SK-N-SH (cell line): ENCODE data around the gene RAMP2. TPM values are rescaled to one million over a fixed set of nuclear protein-coding genes. Genes with fewer than 3 reads are reported as not detected.

Source experiments
- CTCF ChIA-PET: fragments of 300-600, 350-600 bp; formaldehyde crosslinking; extraction: SDS; loops from one replicate; lab custom pipeline; 2021; lab: Yijun Ruan, JAX
- POLR2A ChIA-PET: fragments of 350-600 bp; sonication (Branson Sonifier 250); formaldehyde crosslinking; extraction: SDS; loops from one replicate; lab custom pipeline; 2020; ENCODE audit warnings: antibody characterized with exemption, inconsistent platforms; lab: Yijun Ruan, JAX
- DNase-seq: peaks from one replicate; pipeline ENCODE4 v3.0.0; 2012
- H2AFZ ChIP-seq: fragments of 200-600 bp; sonication (generic); 2 replicates; pipeline ENCODE4 v1.8.1; 2016; ENCODE audit warnings: antibody characterized with exemption, mild to moderate bottlenecking, low read depth
- H3F3A ChIP-seq: fragments of 200-600 bp; sonication (generic); replicated peaks from 2 replicates; pipeline ENCODE3; 2016; ENCODE audit warnings: antibody characterized with exemption, mild to moderate bottlenecking; ENCODE audit not compliant: insufficient read depth
- H3K27ac ChIP-seq, 2 experiments: fragments of 200-500 bp in 1 of 2; fragments of 200-600 bp in 1 of 2; sonication (Bioruptor generic) in 1 of 2; sonication (generic), shearing (Covaris generic) in 1 of 2; 2 replicates each; pipeline versions ENCODE4 v1.5.1 to v1.6.1; 2014 to 2016; ENCODE audit warnings: low read depth in 2 of 2, inconsistent platforms in 1 of 2, low read length in 1 of 2, mild to moderate bottlenecking in 1 of 2, mixed read lengths in 1 of 2
- H3K27me3 ChIP-seq: fragments of 200-600 bp; sonication (generic), shearing (Covaris generic); 2 replicates; pipeline ENCODE4 v1.6.1; 2016; ENCODE audit warnings: mixed run types; ENCODE audit not compliant: insufficient read depth
- H3K36me3 ChIP-seq, 2 experiments: fragments of 200-500 bp in 1 of 2; fragments of 200-600 bp in 1 of 2; sonication (Bioruptor generic) in 1 of 2; sonication (generic) in 1 of 2; replicated peaks in 1 of 2; 2 replicates each; pipeline versions ENCODE3 to v1.5.1; 2014 to 2016; ENCODE audit warnings: low read length in 1 of 2, mild to moderate bottlenecking in 1 of 2; ENCODE audit not compliant: insufficient read depth in 2 of 2, control insufficient read depth in 1 of 2
- H3K4me1 ChIP-seq, 2 experiments: fragments of 200-500 bp in 1 of 2; fragments of 200-600 bp in 1 of 2; sonication (Bioruptor generic) in 1 of 2; sonication (generic), shearing (Covaris generic) in 1 of 2; 2 replicates each; pipeline versions ENCODE4 v1.5.1 to v1.6.1; 2014 to 2016; ENCODE audit warnings: low read depth in 1 of 2, low read length in 1 of 2, mixed run types in 1 of 2; ENCODE audit not compliant: insufficient read depth in 2 of 2, control insufficient read depth in 1 of 2
- H3K4me2 ChIP-seq: fragments of 200-600 bp; sonication (generic), shearing (Covaris generic); 2 replicates; pipeline ENCODE4 v1.6.1; 2017; ENCODE audit warnings: mixed run types
- H3K4me3 ChIP-seq, 2 experiments: fragments of 200-500 bp in 1 of 2; fragments of 200-600 bp in 1 of 2; sonication (Bioruptor generic) in 1 of 2; sonication (generic), shearing (Covaris generic) in 1 of 2; 2 replicates each; pipeline versions ENCODE4 v1.5.1 to v1.8.1; 2014 to 2016; ENCODE audit warnings: low read depth in 2 of 2, inconsistent platforms in 1 of 2, low read length in 1 of 2, mild to moderate bottlenecking in 1 of 2, mixed read lengths in 1 of 2, moderate library complexity in 1 of 2
- H3K79me2 ChIP-seq: fragments of 200-600 bp; sonication (generic); 2 replicates; pipeline ENCODE4 v1.8.1; 2017; ENCODE audit warnings: mild to moderate bottlenecking; ENCODE audit not compliant: insufficient read depth
- H3K9ac ChIP-seq: fragments of 200-600 bp; sonication (generic); 2 replicates; pipeline ENCODE4 v1.6.1; 2017; ENCODE audit warnings: mixed run types
- H3K9me2 ChIP-seq: fragments of 200-600 bp; sonication (generic); 2 replicates; pipeline ENCODE4 v1.6.1; 2017; ENCODE audit warnings: mixed run types
- H3K9me3 ChIP-seq: fragments of 200-600 bp; sonication (generic); 2 replicates; pipeline ENCODE4 v1.6.1; 2017; ENCODE audit warnings: mixed run types, mild to moderate bottlenecking, moderate library complexity
- H4K20me1 ChIP-seq: fragments of 200-600 bp; sonication (generic); 2 replicates; pipeline ENCODE4 v1.6.1; 2017; ENCODE audit warnings: mild to moderate bottlenecking, mixed run types; ENCODE audit not compliant: insufficient read depth
- ELF1 ChIP-seq: IDR thresholded peaks from 2 replicates; pipeline ENCODE4 v1.4.0; 2012
- FOSL2 ChIP-seq: IDR thresholded peaks from 2 replicates; pipeline ENCODE4 v1.4.0; 2012; ENCODE audit warnings: low read depth, mild to moderate bottlenecking, moderate library complexity, borderline replicate concordance
- FOXJ3 ChIP-seq: sonication (generic); formaldehyde crosslinking; IDR thresholded peaks from 2 replicates; pipeline ENCODE4 v1.5.1; 2020; ENCODE audit warnings: mild to moderate bottlenecking, missing genetic modification reagents
- GATA2 ChIP-seq: sonication (generic); formaldehyde crosslinking; IDR thresholded peaks from 2 replicates; pipeline ENCODE4 v1.5.0; 2020; ENCODE audit warnings: mild to moderate bottlenecking, missing genetic modification reagents
- IRF3 ChIP-seq: fragments of 150-350 bp; IDR thresholded peaks from 2 replicates; pipeline ENCODE4 v1.6.1; 2016; ENCODE audit warnings: mild to moderate bottlenecking, low read depth, low read length
- JUND ChIP-seq: IDR thresholded peaks from 2 replicates; pipeline ENCODE4 v1.4.0; 2012
- MEF2A ChIP-seq: IDR thresholded peaks from 2 replicates; pipeline ENCODE4 v1.4.0; 2012; ENCODE audit warnings: low read depth, borderline replicate concordance
- PBX3 ChIP-seq: IDR thresholded peaks from 2 replicates; pipeline ENCODE4; 2012
- POLR2AphosphoS5 ChIP-seq: IDR thresholded peaks from 2 replicates; pipeline ENCODE4 v1.6.1; 2012; ENCODE audit warnings: low read depth, low read length
- RAD21 ChIP-seq: IDR thresholded peaks from 2 replicates; pipeline ENCODE4 v1.6.1; 2012; ENCODE audit warnings: mild to moderate bottlenecking, low read length
- REST ChIP-seq: IDR thresholded peaks from 2 replicates; pipeline ENCODE4 v1.6.1; 2012; ENCODE audit warnings: mild to moderate bottlenecking, low read depth, low read length, moderate library complexity
- RXRA ChIP-seq: IDR thresholded peaks from 2 replicates; pipeline ENCODE4 v1.4.0; 2012; ENCODE audit warnings: low read depth, mild to moderate bottlenecking, borderline replicate concordance
- SIN3A ChIP-seq: IDR thresholded peaks from 2 replicates; pipeline ENCODE4 v1.6.1; 2012; ENCODE audit warnings: low read depth, mild to moderate bottlenecking, low read length, moderate library complexity, borderline replicate concordance
- TAF1 ChIP-seq: IDR thresholded peaks from 2 replicates; pipeline ENCODE4 v1.6.1; 2012; ENCODE audit warnings: low read depth, mild to moderate bottlenecking, low read length, moderate library complexity, borderline replicate concordance
- TCF12 ChIP-seq: IDR thresholded peaks from 2 replicates; pipeline ENCODE4 v1.4.0; 2012
- TEAD4 ChIP-seq: IDR thresholded peaks from 2 replicates; pipeline ENCODE4 v1.4.0; 2012; ENCODE audit warnings: mild to moderate bottlenecking, borderline replicate concordance; ENCODE audit not compliant: insufficient read depth
- ZBTB33 ChIP-seq: IDR thresholded peaks from 2 replicates; pipeline ENCODE4 v1.4.0; 2012; ENCODE audit warnings: low read depth, borderline replicate concordance
- WGBS: methylation state at CpG from one replicate; pipeline ENCODE4 v1.1.6; 2017; ENCODE audit warnings: low lambda C conversion rate; 5-methylcytosine and 5-hydroxymethylcytosine counted together
- polyA plus RNA-seq, 3 experiments: library from polyadenylated mRNA; depleted of rRNA; stranded (reverse); fragments of >200 nt; gene quantifications; 2 replicates each; pipeline ENCODE4 v1.2.3, GENCODE V29; 2012

Gene RAMP2
- polyA plus RNA-seq, 1 of the 3 experiments (the other 2 are of a cell fraction) = 3.0 TPM

- TF ChIP-seq JUND = no peak
- no peak for TF ChIP-seq FOXJ3 (CRISPR knock-in tag)
- no peak for TF ChIP-seq MEF2A
- TF ChIP-seq TCF12 = no peak
- no peak for TF ChIP-seq FOSL2
- TF ChIP-seq TAF1 = no peak
- TF ChIP-seq REST = no peak
- TF ChIP-seq SIN3A = no peak
- TF ChIP-seq RAD21 = no peak
These were observed 34.4 kb downstream of the RAMP2 start (continued) for GRCh38 chr17:42795465-42795864.

- H3K36me3 ChIP-seq = no peaks in the 10 kb centered on the region
- no peak overlapping the region for H3K4me2 ChIP-seq
- POLR2A ChIA-PET = no interaction called here
- WGBS = 90% methylated on average over 17 of the region's 18 CpGs
- H3F3A ChIP-seq = peaks cover 8% of the 10 kb centered on the region
- DNase-seq = no peak
- no peak overlapping the region for H3K4me3 ChIP-seq
- CTCF ChIA-PET = interaction anchor here (0.9 to 1.3 kb wide), 3 partner anchors 24 to 219 kb away, joined by 4 to 5 read pairs (median 4); partner anchors contain the start of genes PSMC3IP and RAMP2
- peaks cover 7 to 15% of the 10 kb centered on the region in 2 experiments; a peak in 1 of 4 replicates for H3K4me1 ChIP-seq
- no peaks in the 10 kb centered on the region for H3K27me3 ChIP-seq
- no peaks in the 10 kb centered on the region for H4K20me1 ChIP-seq
- H3K79me2 ChIP-seq = peaks cover 18% of the 10 kb centered on the region; the same call in 1 of the 2 replicates
- H3K27ac ChIP-seq = no peak overlapping the region
- no peaks in the 10 kb centered on the region for H3K9me2 ChIP-seq
- H2AFZ ChIP-seq = no peak overlapping the region
- TF ChIP-seq POLR2AphosphoS5 (no peak), TEAD4 (no peak), RXRA (no peak), FOSL2 (no peak), PBX3 (no peak), TAF1 (no peak), RAD21 (no peak), MEF2A (no peak), ZBTB33 (no peak), IRF3 (no peak), JUND (no peak), ELF1 (no peak), GATA2 (no peak), TCF12 (no peak)
- H3K9ac ChIP-seq = no peak overlapping the region
- no peaks in the 10 kb centered on the region for H3K9me3 ChIP-seq
These were observed 35.2 kb downstream of the RAMP2 start for GRCh38 chr17:42796066-42796758.
